ENCODE results near the gene LRRC38.

GRCh38 chr1:13495186-13495585 is 18.6 kb downstream of the LRRC38 start:
- TF ChIP-seq CTCF (IDR thresholded peaks at IDR 0.05; ENCODE audit: insufficient read depth, low read length, poor library complexity, severe bottlenecking) (no peak), EZH2phosphoT487 (conservative IDR thresholded peaks at IDR 0.05; ENCODE audit: low read length) (no peak)

Measured in SU-DHL-6 (cell line).